K562 (cell line): ENCODE data around the gene RAB13. TPM values are rescaled to one million over a fixed set of nuclear protein-coding genes. Genes with fewer than 3 reads are reported as not detected.

Experiments used
- GATAD2A ChIP-seq: fragments of 450-650 bp; IDR thresholded peaks from 2 replicates; pipeline ENCODE4 v1.6.1; 2017
- NONO ChIP-seq, 2 experiments: fragments of 200-400 bp in 1 of 2; fragments of 450-650 bp in 1 of 2; formaldehyde crosslinking in 1 of 2; IDR thresholded peaks; 2 replicates each; pipeline ENCODE4 v1.6.1; 2017; ENCODE audit warnings: low read depth in 2 of 2, mild to moderate bottlenecking in 2 of 2, moderate library complexity in 2 of 2, low read length in 1 of 2
- PBX2 ChIP-seq, 2 experiments: IDR thresholded peaks in 1 of 2; conservative IDR thresholded peaks in 1 of 2; 2 replicates each; pipeline ENCODE4 v1.6.1; 2016; ENCODE audit warnings: low read depth in 2 of 2, mild to moderate bottlenecking in 1 of 2, missing compliant biosample characterization in 1 of 2, missing genetic modification characterization in 1 of 2, moderate library complexity in 1 of 2
- RNF2 ChIP-seq: sonication (generic); IDR thresholded peaks from 2 replicates; pipeline ENCODE4 v1.6.1; 2016
- RNF219 ChIP-seq: fragments of 250-450 bp; sonication (Bioruptor Pico); IDR thresholded peaks from 2 replicates; pipeline ENCODE4 v1.5.0; 2022; ENCODE audit warnings: mild to moderate bottlenecking
- SIRT6 ChIP-seq: IDR thresholded peaks from one replicate; pipeline ENCODE4 v1.6.1; 2012; ENCODE audit warnings: low read depth, mild to moderate bottlenecking, control low read depth, inconsistent platforms, low read length, moderate library complexity
- STAT6 ChIP-seq: sonication (generic); formaldehyde crosslinking; IDR thresholded peaks from 2 replicates; pipeline ENCODE4 v1.8.1; 2023; ENCODE audit warnings: mild to moderate bottlenecking, missing genetic modification reagents
- TBP ChIP-seq: optimal IDR thresholded peaks from 2 replicates; pipeline ENCODE3; 2011; ENCODE audit warnings: low read depth, low read length, improper control_type of control experiment
- ZBTB11 ChIP-seq, 3 experiments: fragments of 200-800 bp in 1 of 3; fragments of 250-450 bp in 1 of 3; fragments of 450-650 bp in 1 of 3; sonication (Bioruptor Pico) in 1 of 3; sonication (Bioruptor generic) in 1 of 3; formaldehyde crosslinking in 1 of 3; IDR thresholded peaks; 2 replicates each; pipeline versions ENCODE4 v1.6.1 to v1.8.0; 2016 to 2022; ENCODE audit warnings: mild to moderate bottlenecking in 2 of 3, missing genetic modification characterization in 2 of 3, missing compliant biosample characterization in 1 of 3, moderate library complexity in 1 of 3
- polyA plus RNA-seq, 8 experiments: library from polyadenylated mRNA; depleted of rRNA in 4 of 8; stranded (reverse) in 5 of 8; unstranded in 3 of 8; fragments of >200 nt; fragmentation: Nextera tagmentation in 2 of 8; fragmentation: Illumina TruSeq in 1 of 8; extraction: Ambion mirVana in 2 of 8; extraction: Trizol in 1 of 8; gene quantifications; 2 replicates each; pipeline versions ENCODE4 v1.2.1 to v1.2.3, GENCODE V29; 2011 to 2014; ENCODE audit warnings: inconsistent platforms in 1 of 8, missing spikeins in 1 of 8
- total RNA-seq, 7 experiments: library from RNA; depleted of rRNA in 6 of 7; stranded (reverse); fragments of >200 nt in 6 of 7; fragmentation: Illumina TruSeq in 2 of 7; extraction: Trizol in 2 of 7; gene quantifications; 2 replicates each; pipeline versions ENCODE4 v1.2.1 to v1.2.3, GENCODE V29; 2011 to 2021; ENCODE audit warnings: low replicate concordance in 1 of 7

The RAB13 gene
- total and polyA plus RNA-seq, 9 of the 15 experiments (the other 6 are each of a cell fraction or from before 2014, with no cell fraction given) = 22.3 to 100 (median 39.8) TPM

GRCh38 chr1:153977250-153978240 is 8.6 kb downstream of the RAB13 start, which contains the start of gene JTB (continued):
- TF ChIP-seq TBP (peak; percentile 79), RNF2 (peak; percentile 14; the same call in 1 of the 2 replicates), NONO (IDR thresholded peaks at IDR 0.05; ENCODE audit: low read depth in 2 of 2, low read length in 1 of 2) (peak in 1 of 2 experiments; percentile 22; a peak in 1 of 4 replicates), GATAD2A (no peak), STAT6 (CRISPR knock-in tag) (0 out of 2 replicates have a peak, but pooled peaks have one; percentile 10), SIRT6 (no peak), ZBTB11 (CRISPR knock-in tag; IDR thresholded peaks at IDR 0.05) (peak in 1 of 3 experiments; percentile 57; a peak in 2 of 6 replicates), RNF219 (no peak), PBX2 (CRISPR knock-in tag; IDR thresholded peaks at IDR 0.05; ENCODE audit: low read depth) (no peak), PBX2 (tag; conservative IDR thresholded peaks at IDR 0.05; ENCODE audit: low read depth) (no peak)
